ENCODE data around the gene SRCIN1. TPM values are rescaled to one million over a fixed set of nuclear protein-coding genes. Genes with fewer than 3 reads are reported as not detected.

The SRCIN1 gene
- total RNA-seq, 1 experiment from 2014 or later: 2.6 TPM

GRCh38 chr17:38616361-38616760 lies 10.6 kb upstream of the SRCIN1 start:
- H3K9me2 ChIP-seq (replicated peaks; ENCODE audit: low read length): no peaks in the 10 kb centered on the region
- TF ChIP-seq CTCF (conservative IDR thresholded peaks at IDR 0.05; ENCODE audit: low read depth, low read length): no peak
- TF ChIP-seq EZH2 (IDR thresholded peaks at IDR 0.05; ENCODE audit: low read length, unreplicated experiment): no peak
- no peak for TF ChIP-seq EZH2phosphoT487 (IDR thresholded peaks at IDR 0.05; ENCODE audit: borderline replicate concordance, low read length)
- H3K4me1 ChIP-seq (ENCODE audit: insufficient read depth, low read length): no peaks in the 10 kb centered on the region
- no peak for ATAC-seq
- no peaks in the 10 kb centered on the region for H3K36me3 ChIP-seq (ENCODE audit: low read depth, low read length)
- no peak overlapping the region for H3K4me2 ChIP-seq (ENCODE audit: low read length)
- H3K27ac ChIP-seq (ENCODE audit: low read length): no peak overlapping the region
- H3K9me3 ChIP-seq (ENCODE audit: low read length): no peaks in the 10 kb centered on the region
- no peaks in the 10 kb centered on the region for H3F3A ChIP-seq (ENCODE audit: low read length, unreplicated experiment)
- H4K20me1 ChIP-seq (ENCODE audit: low read length): no peaks in the 10 kb centered on the region
- H3K27me3 ChIP-seq (ENCODE audit: low read length): no peaks in the 10 kb centered on the region
- no peaks in the 10 kb centered on the region for H3K79me2 ChIP-seq (ENCODE audit: low read length)
- H2AFZ ChIP-seq (ENCODE audit: low read length): no peak overlapping the region
- no TSS peak for BruUV-seq (replicated peaks)
- no peak overlapping the region for H3K4me3 ChIP-seq (ENCODE audit: low read length)
- intact Hi-C loops (cut with micrococcal nuclease): no loop called here
- ChIA-PET POLR2A (ENCODE audit: unreplicated experiment) (no interaction called here), CTCF (no interaction called here)
- no peak for DNase-seq
- no peak overlapping the region for H3K9ac ChIP-seq (ENCODE audit: low read length)

GRCh38 chr17:38613981-38614779 lies 8.4 kb upstream of the SRCIN1 start:
- Histone ChIP-seq H3K27me3 (ENCODE audit: low read length) (no peaks in the 10 kb centered on the region), H3K9me3 (ENCODE audit: low read length) (no peaks in the 10 kb centered on the region), H3K9me2 (replicated peaks; ENCODE audit: low read length) (no peaks in the 10 kb centered on the region), H3K4me3 (ENCODE audit: low read length) (no peak overlapping the region), H3K27ac (ENCODE audit: low read length) (no peak overlapping the region), H3K4me1 (ENCODE audit: insufficient read depth, low read length) (no peaks in the 10 kb centered on the region), H3K9ac (ENCODE audit: low read length) (no peak overlapping the region), H3K4me2 (ENCODE audit: low read length) (no peak overlapping the region), H4K20me1 (ENCODE audit: low read length) (no peaks in the 10 kb centered on the region), H3F3A (ENCODE audit: low read length, unreplicated experiment) (no peaks in the 10 kb centered on the region), H2AFZ (ENCODE audit: low read length) (no peak overlapping the region), H3K79me2 (ENCODE audit: low read length) (no peaks in the 10 kb centered on the region), H3K36me3 (ENCODE audit: low read depth, low read length) (no peaks in the 10 kb centered on the region)
- intact Hi-C loops (cut with micrococcal nuclease): no loop called here
- no peak for DNase-seq
- POLR2A ChIA-PET (ENCODE audit: unreplicated experiment): no interaction called here
- no peak for TF ChIP-seq EZH2 (IDR thresholded peaks at IDR 0.05; ENCODE audit: low read length, unreplicated experiment)
- no peak for TF ChIP-seq CTCF (conservative IDR thresholded peaks at IDR 0.05; ENCODE audit: low read depth, low read length)
- TF ChIP-seq EZH2phosphoT487 (IDR thresholded peaks at IDR 0.05; ENCODE audit: borderline replicate concordance, low read length): no peak
- CTCF ChIA-PET: no interaction called here
- no TSS peak for BruUV-seq (replicated peaks)
- no peak for ATAC-seq

- Histone ChIP-seq H3K79me2 (ENCODE audit: low read length) (no peaks in the 10 kb centered on the region), H3K9me3 (ENCODE audit: low read length) (no peaks in the 10 kb centered on the region), H3K9ac (ENCODE audit: low read length) (no peak overlapping the region), H3K4me2 (ENCODE audit: low read length) (no peak overlapping the region), H2AFZ (ENCODE audit: low read length) (no peak overlapping the region), H4K20me1 (ENCODE audit: low read length) (no peaks in the 10 kb centered on the region), H3K27me3 (ENCODE audit: low read length) (no peaks in the 10 kb centered on the region), H3K4me3 (ENCODE audit: low read length) (no peak overlapping the region), H3K27ac (ENCODE audit: low read length) (no peak overlapping the region), H3K4me1 (ENCODE audit: insufficient read depth, low read length) (no peaks in the 10 kb centered on the region), H3K36me3 (ENCODE audit: low read depth, low read length) (no peaks in the 10 kb centered on the region), H3F3A (ENCODE audit: low read length, unreplicated experiment) (no peaks in the 10 kb centered on the region), H3K9me2 (replicated peaks; ENCODE audit: low read length) (no peaks in the 10 kb centered on the region)
- intact Hi-C loops (cut with micrococcal nuclease): no loop called here
- no TSS peak for BruUV-seq (replicated peaks)
- ChIA-PET POLR2A (ENCODE audit: unreplicated experiment) (no interaction called here), CTCF (no interaction called here)
- ATAC-seq (no peak), DNase-seq (no peak)
- TF ChIP-seq EZH2 (IDR thresholded peaks at IDR 0.05; ENCODE audit: low read length, unreplicated experiment): no peak
- no peak for TF ChIP-seq CTCF (conservative IDR thresholded peaks at IDR 0.05; ENCODE audit: low read depth, low read length)
- TF ChIP-seq EZH2phosphoT487 (IDR thresholded peaks at IDR 0.05; ENCODE audit: borderline replicate concordance, low read length): no peak
These were observed 7.8 kb upstream of the SRCIN1 start for GRCh38 chr17:38613525-38613980.

All from PC-3 (cell line).